ENCODE results near the gene GLT8D2.

The GLT8D2 gene

DNA sequence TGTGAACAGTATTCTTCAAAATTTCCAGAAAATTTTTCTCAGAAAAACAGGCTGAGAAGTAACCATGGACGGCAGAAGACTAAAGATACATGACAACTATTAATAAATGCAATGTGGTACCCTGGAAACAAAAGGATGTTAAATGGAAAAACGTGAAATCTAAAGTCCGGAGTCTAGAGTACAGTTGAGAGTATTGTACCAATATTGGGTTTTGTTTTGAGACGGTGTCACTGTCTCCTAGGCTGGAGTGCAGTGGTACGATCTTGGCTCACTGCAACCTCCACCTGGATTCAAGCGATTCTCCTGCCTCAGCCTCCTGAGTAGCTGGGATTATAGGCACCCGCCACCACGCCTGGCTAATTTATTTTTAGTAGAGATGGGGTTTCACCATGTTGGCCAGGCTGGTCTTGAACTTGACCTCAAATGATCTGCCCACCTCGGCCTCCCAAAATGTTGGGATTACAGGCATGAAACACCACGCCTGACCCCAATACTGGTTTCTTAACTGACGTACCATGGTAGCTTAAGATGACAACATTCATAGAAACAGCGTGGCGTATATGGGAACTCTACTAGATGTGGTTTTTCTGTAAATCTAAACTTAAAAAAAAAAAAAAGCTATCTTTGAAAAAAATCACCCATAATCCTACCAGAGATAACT lies 101.1 kb downstream of the GLT8D2 start:
- no peak for DNase-seq (ENCODE audit: low spot score)

GRCh38 chr12:103947871-103948555 lies 102.0 kb downstream of the GLT8D2 start:
- DNase-seq (ENCODE audit: low spot score): no peak

DNA sequence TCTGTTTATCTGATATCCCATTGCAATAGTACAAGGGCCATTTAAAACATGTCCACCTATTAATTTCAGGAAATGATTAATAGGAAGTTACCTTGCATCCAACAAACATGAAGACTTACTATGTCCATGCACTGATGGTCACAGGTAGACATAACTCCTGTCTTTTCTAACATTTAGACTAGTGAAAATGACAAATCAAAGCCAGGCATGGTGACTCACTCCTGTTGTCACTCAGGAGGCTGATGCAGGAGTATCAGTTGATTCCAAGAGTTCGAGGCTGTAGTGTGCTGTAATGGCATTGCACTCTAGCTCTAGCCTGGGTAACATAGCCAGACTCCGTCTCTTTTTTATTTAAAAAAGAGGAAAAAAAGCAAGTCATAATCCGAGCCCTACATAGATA lies 105.0 kb downstream of the GLT8D2 start:
- DNase-seq (ENCODE audit: low spot score): peak; percentile 46
